Activated B cell treated with CpG ODN at 0.5 μM for 24 hours (primary cell): Measurements from ENCODE around the gene TUBB2A. TPM values are rescaled to one million over a fixed set of nuclear protein-coding genes. Genes with fewer than 3 reads are reported as not detected.

ENCODE experiments used
- ATAC-seq: fragments of 200-7000 bp; cut with Tn5 transposase; one replicate; pipeline ENCODE4 v1.10.0; 2021; ENCODE audit warnings: low read depth, mild to moderate bottlenecking, moderate library complexity
- CTCF ChIA-PET: fragments of 350-600 bp; sonication (Branson Sonifier 250); formaldehyde crosslinking; loops from one replicate; lab custom pipeline; 2021; ENCODE audit warnings: antibody characterized with exemption; lab: Charles Lee
- POLR2A ChIA-PET: fragments of 350-600 bp; sonication (Branson Sonifier 250); formaldehyde crosslinking; loops from one replicate; lab custom pipeline; 2021; ENCODE audit warnings: antibody characterized with exemption; lab: Charles Lee
- DNase-seq: peaks from one replicate; pipeline ENCODE4 v3.0.0; 2022
- H3K27ac Mint-ChIP-seq: one replicate; pipeline ENCODE4 v1.8.0; 2020; ENCODE audit warnings: mixed read lengths
- H3K27me3 Mint-ChIP-seq: one replicate; pipeline ENCODE4 v1.8.0; 2021; ENCODE audit warnings: mixed read lengths
- H3K36me3 Mint-ChIP-seq: one replicate; pipeline ENCODE4 v1.8.0; 2021; ENCODE audit warnings: low read depth, mixed read lengths
- H3K4me1 Mint-ChIP-seq: one replicate; pipeline ENCODE4 v1.8.0; 2021; ENCODE audit warnings: mixed read lengths
- H3K4me3 Mint-ChIP-seq: one replicate; pipeline ENCODE4 v1.8.0; 2020; ENCODE audit warnings: mild to moderate bottlenecking, mixed read lengths
- H3K9me3 Mint-ChIP-seq: one replicate; pipeline ENCODE4 v1.8.0; 2020; ENCODE audit warnings: mixed read lengths
- intact Hi-C: fragments of 100-400 bp; cut with micrococcal nuclease; formaldehyde crosslinking; loops from one replicate; pipeline ENCODE4 v1.15.1; 2024
- total RNA-seq: library from RNA; stranded (reverse); gene quantifications from 2 replicates; pipeline ENCODE4 v1.2.3, GENCODE V29; 2022
- TF ChIP-seq, protein P1 (sequence below): fragments of 200-600 bp; IDR thresholded peaks from one replicate; pipeline ENCODE4 v1.8.0; 2022; ENCODE audit warnings: antibody characterized with exemption, mild to moderate bottlenecking

Gene TUBB2A
- total RNA-seq, 1 donor from 2014 or later = 3.3 TPM

DNA sequence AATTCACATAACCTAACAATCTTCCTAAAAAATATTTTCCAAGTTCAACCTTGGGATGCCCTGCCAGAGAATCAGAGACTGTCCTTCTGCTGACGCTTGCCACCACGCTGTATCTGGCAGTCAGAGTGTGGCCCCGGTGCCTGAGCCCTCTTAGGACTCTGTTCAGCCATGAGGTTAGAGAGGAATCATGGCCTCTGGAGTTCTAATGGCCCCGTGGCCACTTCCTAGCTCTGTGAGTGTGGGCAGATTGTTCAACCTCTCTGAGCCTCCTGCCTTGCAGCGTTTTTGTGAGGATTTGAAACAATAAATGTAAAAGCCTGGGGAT, 36.6 kb downstream of the TUBB2A start:
- H3K4me1 Mint-ChIP-seq = peaks cover 21% of the 10 kb centered on the region
- TF ChIP-seq, protein P1, sequence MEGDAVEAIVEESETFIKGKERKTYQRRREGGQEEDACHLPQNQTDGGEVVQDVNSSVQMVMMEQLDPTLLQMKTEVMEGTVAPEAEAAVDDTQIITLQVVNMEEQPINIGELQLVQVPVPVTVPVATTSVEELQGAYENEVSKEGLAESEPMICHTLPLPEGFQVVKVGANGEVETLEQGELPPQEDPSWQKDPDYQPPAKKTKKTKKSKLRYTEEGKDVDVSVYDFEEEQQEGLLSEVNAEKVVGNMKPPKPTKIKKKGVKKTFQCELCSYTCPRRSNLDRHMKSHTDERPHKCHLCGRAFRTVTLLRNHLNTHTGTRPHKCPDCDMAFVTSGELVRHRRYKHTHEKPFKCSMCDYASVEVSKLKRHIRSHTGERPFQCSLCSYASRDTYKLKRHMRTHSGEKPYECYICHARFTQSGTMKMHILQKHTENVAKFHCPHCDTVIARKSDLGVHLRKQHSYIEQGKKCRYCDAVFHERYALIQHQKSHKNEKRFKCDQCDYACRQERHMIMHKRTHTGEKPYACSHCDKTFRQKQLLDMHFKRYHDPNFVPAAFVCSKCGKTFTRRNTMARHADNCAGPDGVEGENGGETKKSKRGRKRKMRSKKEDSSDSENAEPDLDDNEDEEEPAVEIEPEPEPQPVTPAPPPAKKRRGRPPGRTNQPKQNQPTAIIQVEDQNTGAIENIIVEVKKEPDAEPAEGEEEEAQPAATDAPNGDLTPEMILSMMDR = no peak
- intact Hi-C loops = no loop called here

DNA sequence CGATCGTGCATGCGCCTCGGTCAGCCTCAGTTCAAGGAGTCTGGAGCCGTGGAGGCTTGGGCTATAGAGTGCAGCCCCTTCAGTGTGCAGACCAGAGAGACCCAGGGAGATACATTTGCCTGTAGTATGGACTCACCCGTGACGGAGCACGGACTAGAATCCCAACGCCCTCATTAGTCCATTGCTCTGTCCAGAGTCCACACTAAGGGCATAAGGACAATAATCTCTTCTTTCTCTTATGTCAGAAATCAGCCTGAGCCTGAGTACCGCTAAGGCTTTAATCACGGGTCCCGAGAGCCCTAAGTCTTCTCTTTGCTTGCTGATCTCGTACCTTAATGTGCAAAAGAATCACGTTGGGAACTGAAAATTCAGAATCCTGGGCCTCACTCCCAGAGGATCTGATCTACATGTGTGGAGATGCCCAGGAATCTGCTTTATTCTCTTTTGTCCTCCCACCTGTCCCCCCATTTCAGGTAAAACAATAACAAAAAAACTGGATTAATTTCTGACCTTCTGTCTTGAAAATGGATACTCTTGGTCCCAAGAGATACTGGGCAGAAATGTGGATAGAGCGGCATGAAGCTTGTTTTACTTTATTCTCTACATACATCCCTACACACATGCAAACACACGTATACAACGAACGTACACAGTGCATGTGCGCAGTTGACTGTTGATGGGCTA, 38.2 kb downstream of the TUBB2A start:
- TF ChIP-seq, protein P1 = no peak
- peak overlapping the region; percentile 89 for H3K4me3 Mint-ChIP-seq
- no peaks in the 10 kb centered on the region for H3K27me3 Mint-ChIP-seq
- ChIA-PET CTCF (no interaction called here), POLR2A (interaction anchor here (0.6 to 1.4 kb wide), 14 partner anchors 20 to 1885 kb away, joined by 3 to 9 read pairs (median 4); partner anchors contain the start of genes RIPK1, RPP40 and TUBB2A)
- DNase-seq = no peak
- peak overlapping the region; percentile 57 for H3K27ac Mint-ChIP-seq
- intact Hi-C loops = loop anchor here (2.0 to 5.0 kb wide), 3 partner anchors 120 to 238 kb away; partner anchors contain the start of gene NQO2
- peaks cover 10% of the 10 kb centered on the region for H3K36me3 Mint-ChIP-seq
- peaks cover 17% of the 10 kb centered on the region for H3K4me1 Mint-ChIP-seq
- ATAC-seq = peak; percentile 9
- no peaks in the 10 kb centered on the region for H3K9me3 Mint-ChIP-seq

More for the DNA sequence above, 36.6 kb downstream of the TUBB2A start:
- Mint-ChIP-seq H3K36me3 (peaks cover 3% of the 10 kb centered on the region), H3K9me3 (no peaks in the 10 kb centered on the region), H3K4me3 (no peak overlapping the region), H3K27ac (no peak overlapping the region), H3K27me3 (no peaks in the 10 kb centered on the region)
- DNase-seq (no peak), ATAC-seq (no peak)
- POLR2A ChIA-PET = interaction anchor here (0.6 kb wide), 2 partner anchors 135 to 204 kb away, joined by 4 to 5 read pairs; no protein-coding TSS in a partner anchor
- CTCF ChIA-PET = no interaction called here

DNA sequence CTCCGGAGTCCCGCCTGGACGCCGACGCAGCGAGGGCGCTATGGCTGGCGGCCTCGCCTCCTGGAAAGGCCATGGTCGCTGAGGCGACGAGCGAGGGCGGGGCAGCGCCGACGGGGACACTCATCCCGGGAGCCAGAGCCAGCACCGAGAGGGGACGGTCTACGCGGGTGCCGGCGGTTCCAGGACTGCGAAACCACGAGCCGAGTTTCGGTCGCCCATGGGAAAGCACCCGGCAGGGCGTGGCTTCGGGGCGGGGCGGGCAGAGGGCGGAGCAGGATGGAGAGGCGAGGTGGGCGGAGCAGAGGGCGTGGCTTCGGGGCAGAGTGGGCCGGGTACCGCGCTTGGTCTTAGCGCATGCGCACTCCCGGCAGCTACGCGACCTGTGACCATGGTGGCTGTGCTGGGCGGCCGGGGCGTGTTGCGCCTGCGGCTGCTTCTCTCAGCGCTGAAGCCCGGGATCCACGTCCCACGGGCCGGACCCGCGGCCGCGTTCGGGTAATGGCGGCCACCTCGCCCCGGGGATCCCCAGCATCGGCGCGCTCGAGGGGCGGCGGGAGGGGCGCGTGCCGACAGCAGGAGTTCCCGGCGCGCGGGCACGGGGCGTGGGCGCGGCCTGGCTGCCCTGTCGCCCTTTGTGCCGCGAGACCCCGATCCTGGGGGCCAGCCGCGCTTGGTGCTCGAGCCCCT, 38.8 kb downstream of the TUBB2A start, which contains the start of gene BPHL:
Gene BPHL, plus strand, starts transcription at position 359 of the 687 bp plus-strand sequence. Its CDS starts 30 bp downstream, at position 389.
- ATAC-seq (peak; percentile 92), DNase-seq (peak; percentile 100)
- intact Hi-C loops = loop anchor here (1.0 to 5.0 kb wide), 11 partner anchors 8 to 903 kb away; partner anchors contain the start of genes NQO2, PSMG4, TUBB2A and WRNIP1
- no peaks in the 10 kb centered on the region for H3K27me3 Mint-ChIP-seq
- H3K4me1 Mint-ChIP-seq = peaks cover 16% of the 10 kb centered on the region
- TF ChIP-seq, protein P1 = no peak
- peaks cover 14% of the 10 kb centered on the region for H3K36me3 Mint-ChIP-seq
- ChIA-PET CTCF (no interaction called here), POLR2A (interaction anchor here (0.6 to 1.4 kb wide), 14 partner anchors 21 to 1886 kb away, joined by 3 to 9 read pairs (median 4); partner anchors contain the start of genes PSMG4, RIPK1, RPP40 and TUBB2A)
- H3K27ac Mint-ChIP-seq = peak within 1 kb of the TSS; percentile 93
- no peaks in the 10 kb centered on the region for H3K9me3 Mint-ChIP-seq
- H3K4me3 Mint-ChIP-seq = peak within 1 kb of the TSS; percentile 89

DNA sequence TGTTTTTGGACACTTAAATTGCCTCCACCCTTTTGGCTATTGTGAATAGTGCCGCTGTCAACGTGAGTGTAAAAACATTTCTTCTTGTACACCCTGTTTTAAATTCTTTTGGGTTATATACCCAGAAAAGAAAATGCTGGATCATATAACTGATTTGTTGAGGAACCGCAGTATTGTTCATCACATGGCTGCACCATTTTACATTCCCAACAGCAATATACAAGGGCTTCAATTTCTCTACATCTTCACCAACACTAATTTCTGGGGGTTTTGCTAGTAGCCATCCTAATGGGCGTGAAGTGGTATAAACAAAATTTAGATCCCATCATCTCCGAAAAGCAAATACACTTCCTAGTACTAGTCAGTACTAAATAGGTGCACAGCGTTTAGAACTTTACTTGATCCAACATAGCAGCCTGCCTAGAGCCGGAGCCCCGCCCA, 39.4 kb downstream of the TUBB2A start:
- Mint-ChIP-seq H3K27me3 (no peaks in the 10 kb centered on the region), H3K36me3 (peaks cover 19% of the 10 kb centered on the region), H3K4me3 (peak overlapping the region; percentile 89), H3K4me1 (peaks cover 16% of the 10 kb centered on the region), H3K9me3 (no peaks in the 10 kb centered on the region), H3K27ac (peak overlapping the region; percentile 93)
- TF ChIP-seq, protein P1 = no peak
- intact Hi-C loops = loop anchor here (1.0 to 5.0 kb wide), 11 partner anchors 8 to 903 kb away; partner anchors contain the start of genes NQO2, PSMG4, TUBB2A and WRNIP1
- DNase-seq (no peak), ATAC-seq (no peak)
- ChIA-PET POLR2A (interaction anchor here (0.6 to 1.4 kb wide), 10 partner anchors 39 to 903 kb away, joined by 3 to 9 read pairs (median 4); partner anchors contain the start of genes PSMG4, RIPK1 and TUBB2A), CTCF (no interaction called here)
